ENCODE results near the gene IMPACT.

Gene IMPACT

GRCh38 chr18:24470805-24471204 lies 44.3 kb downstream of the IMPACT start:
- Mint-ChIP-seq H3K4me1 (ENCODE audit: low read depth in 2 of 2) (no peaks in the 10 kb centered on the region), H3K4me3 (no peak overlapping the region), H3K9me3 (no peaks in the 10 kb centered on the region), H3K36me3 (ENCODE audit: insufficient read depth) (no peaks in the 10 kb centered on the region), H3K27ac (no peak overlapping the region), H3K27me3 (peaks cover 6 to 20% of the 10 kb centered on the region in 2 donors)
- no peak for ATAC-seq (replicated peaks)
- DNase-seq = no peak

- Mint-ChIP-seq H3K27me3 (peaks cover 0 to 10% of the 10 kb centered on the region in 2 donors), H3K36me3 (ENCODE audit: insufficient read depth) (no peaks in the 10 kb centered on the region), H3K9me3 (no peaks in the 10 kb centered on the region), H3K4me1 (ENCODE audit: low read depth in 2 of 2) (no peaks in the 10 kb centered on the region), H3K4me3 (no peak overlapping the region), H3K27ac (no peak overlapping the region)
- DNase-seq (no peak), ATAC-seq (replicated peaks) (no peak)
These were observed 46.1 kb downstream of the IMPACT start for GRCh38 chr18:24472591-24472990.

GRCh38 chr18:24474406-24474805 lies 47.9 kb downstream of the IMPACT start:
- H3K27ac Mint-ChIP-seq = no peak overlapping the region
- no peak overlapping the region for H3K4me3 Mint-ChIP-seq
- H3K27me3 Mint-ChIP-seq = peaks cover 0 to 9% of the 10 kb centered on the region in 2 donors
- DNase-seq (no peak), ATAC-seq (replicated peaks) (no peak)
- no peaks in the 10 kb centered on the region for H3K36me3 Mint-ChIP-seq (ENCODE audit: insufficient read depth)
- no peaks in the 10 kb centered on the region for H3K9me3 Mint-ChIP-seq
- no peaks in the 10 kb centered on the region for H3K4me1 Mint-ChIP-seq (ENCODE audit: low read depth in 2 of 2)

GRCh38 chr18:24475926-24476589 lies 49.6 kb downstream of the IMPACT start:
- H3K9me3 Mint-ChIP-seq = no peaks in the 10 kb centered on the region
- H3K27ac Mint-ChIP-seq = no peak overlapping the region
- H3K36me3 Mint-ChIP-seq (ENCODE audit: insufficient read depth) = no peaks in the 10 kb centered on the region
- H3K4me1 Mint-ChIP-seq (ENCODE audit: low read depth in 2 of 2) = no peaks in the 10 kb centered on the region
- ATAC-seq (replicated peaks) (no peak), DNase-seq (no peak)
- no peak overlapping the region for H3K4me3 Mint-ChIP-seq
- peaks cover 0 to 19% of the 10 kb centered on the region in 2 donors for H3K27me3 Mint-ChIP-seq

GRCh38 chr18:24479371-24479770 lies 52.9 kb downstream of the IMPACT start:
- H3K4me3 Mint-ChIP-seq = no peak overlapping the region

GRCh38 chr18:24482821-24483220 lies 56.4 kb downstream of the IMPACT start:
- H3K36me3 Mint-ChIP-seq (ENCODE audit: insufficient read depth) = no peaks in the 10 kb centered on the region
- no peaks in the 10 kb centered on the region for H3K9me3 Mint-ChIP-seq
- DNase-seq (no peak), ATAC-seq (replicated peaks) (no peak)
- H3K4me1 Mint-ChIP-seq (ENCODE audit: low read depth in 2 of 2) = peaks cover 2 to 4% of the 10 kb centered on the region in 2 donors
- no peak overlapping the region for H3K4me3 Mint-ChIP-seq
- no peak overlapping the region for H3K27ac Mint-ChIP-seq
- H3K27me3 Mint-ChIP-seq = peaks cover 0 to 29% of the 10 kb centered on the region in 2 donors

More at GRCh38 chr18:24479371-24479770, 52.9 kb downstream of the IMPACT start:
- peaks cover 0 to 17% of the 10 kb centered on the region in 2 donors for H3K27me3 Mint-ChIP-seq
- ATAC-seq (replicated peaks) (no peak), DNase-seq (no peak)
- H3K36me3 Mint-ChIP-seq (ENCODE audit: insufficient read depth) = no peaks in the 10 kb centered on the region
- H3K9me3 Mint-ChIP-seq = no peaks in the 10 kb centered on the region
- no peaks in the 10 kb centered on the region for H3K4me1 Mint-ChIP-seq (ENCODE audit: low read depth in 2 of 2)
- no peak overlapping the region for H3K27ac Mint-ChIP-seq

GRCh38 chr18:24485681-24486080 lies 59.2 kb downstream of the IMPACT start:
- ATAC-seq (replicated peaks) = no peak
- no peaks in the 10 kb centered on the region for H3K9me3 Mint-ChIP-seq
- no peak for DNase-seq
- peaks cover 7 to 17% of the 10 kb centered on the region in 2 donors for H3K4me1 Mint-ChIP-seq (ENCODE audit: low read depth in 2 of 2)
- no peak overlapping the region for H3K4me3 Mint-ChIP-seq
- no peak overlapping the region for H3K27ac Mint-ChIP-seq
- peaks cover 0 to 19% of the 10 kb centered on the region in 2 donors for H3K27me3 Mint-ChIP-seq
- H3K36me3 Mint-ChIP-seq (ENCODE audit: insufficient read depth) = peaks cover 3% of the 10 kb centered on the region

GRCh38 chr18:24486684-24487083 lies 60.2 kb downstream of the IMPACT start:
- no peaks in the 10 kb centered on the region for H3K9me3 Mint-ChIP-seq
- peaks cover 0 to 19% of the 10 kb centered on the region in 2 donors for H3K27me3 Mint-ChIP-seq
- no peak for ATAC-seq (replicated peaks)
- peaks cover 3% of the 10 kb centered on the region for H3K36me3 Mint-ChIP-seq (ENCODE audit: insufficient read depth)
- no peak for DNase-seq
- H3K4me1 Mint-ChIP-seq (ENCODE audit: low read depth in 2 of 2) = peaks cover 9 to 19% of the 10 kb centered on the region in 2 donors
- no peak overlapping the region for H3K4me3 Mint-ChIP-seq
- H3K27ac Mint-ChIP-seq = no peak overlapping the region

- Mint-ChIP-seq H3K4me3 (no peak overlapping the region), H3K36me3 (ENCODE audit: insufficient read depth) (peaks cover 3% of the 10 kb centered on the region), H3K9me3 (no peaks in the 10 kb centered on the region), H3K27ac (no peak overlapping the region), H3K4me1 (ENCODE audit: low read depth in 2 of 2) (peaks cover 20 to 36% of the 10 kb centered on the region in 2 donors), H3K27me3 (peaks cover 0 to 12% of the 10 kb centered on the region in 2 donors)
- ATAC-seq (replicated peaks) = no peak
- DNase-seq = peak; percentile 20 to 29 (median 25)
These were observed 62.5 kb downstream of the IMPACT start for GRCh38 chr18:24488824-24489493.

GRCh38 chr18:24490539-24490938 lies 64.1 kb downstream of the IMPACT start:
- Mint-ChIP-seq H3K4me1 (ENCODE audit: low read depth in 2 of 2) (peaks cover 31 to 48% of the 10 kb centered on the region in 2 donors), H3K9me3 (no peaks in the 10 kb centered on the region), H3K27ac (no peak overlapping the region), H3K4me3 (no peak overlapping the region), H3K27me3 (peaks cover 0 to 12% of the 10 kb centered on the region in 2 donors), H3K36me3 (ENCODE audit: insufficient read depth) (peaks cover 3% of the 10 kb centered on the region)
- ATAC-seq (replicated peaks) = no peak
- no peak for DNase-seq

GRCh38 chr18:24491927-24492834 lies 65.7 kb downstream of the IMPACT start:
- Mint-ChIP-seq H3K4me1 (ENCODE audit: low read depth in 2 of 2) (peaks cover 31 to 48% of the 10 kb centered on the region in 2 donors), H3K4me3 (peak overlapping the region; percentile 74 to 88), H3K36me3 (ENCODE audit: insufficient read depth) (peaks cover 3% of the 10 kb centered on the region), H3K27ac (peak overlapping the region; percentile 8 to 66), H3K27me3 (peaks cover 0 to 5% of the 10 kb centered on the region in 2 donors), H3K9me3 (no peaks in the 10 kb centered on the region)
- ATAC-seq (replicated peaks) = peak; percentile 86
- DNase-seq = peak; percentile 27 to 49 (median 38)

- H3K4me3 Mint-ChIP-seq = peak overlapping the region in 1 of 2 donors; percentile 31
- no peaks in the 10 kb centered on the region for H3K9me3 Mint-ChIP-seq
- peaks cover 25 to 35% of the 10 kb centered on the region in 2 donors for H3K4me1 Mint-ChIP-seq (ENCODE audit: low read depth in 2 of 2)
- no peaks in the 10 kb centered on the region for H3K27me3 Mint-ChIP-seq
- peak; percentile 47 for ATAC-seq (replicated peaks)
- DNase-seq = no peak
- H3K36me3 Mint-ChIP-seq (ENCODE audit: insufficient read depth) = peaks cover 6% of the 10 kb centered on the region
- H3K27ac Mint-ChIP-seq = peak overlapping the region in 1 of 2 donors; percentile 7
These were observed 68.1 kb downstream of the IMPACT start for GRCh38 chr18:24494586-24494985.

GRCh38 chr18:24497031-24497754 lies 70.7 kb downstream of the IMPACT start:
- Mint-ChIP-seq H3K9me3 (no peaks in the 10 kb centered on the region), H3K4me3 (no peak overlapping the region), H3K36me3 (ENCODE audit: insufficient read depth) (peaks cover 3% of the 10 kb centered on the region), H3K4me1 (ENCODE audit: low read depth in 2 of 2) (peaks cover 17 to 23% of the 10 kb centered on the region in 2 donors), H3K27ac (no peak overlapping the region), H3K27me3 (peaks cover 0 to 6% of the 10 kb centered on the region in 2 donors)
- no peak for DNase-seq
- ATAC-seq (replicated peaks) = no peak
